ENCODE data around the gene FBXW8. TPM values are rescaled to one million over a fixed set of nuclear protein-coding genes. Genes with fewer than 3 reads are reported as not detected.

FBXW8 gene
- total RNA-seq, 2 experiments from 2014 or later = 6.4 to 6.5 TPM

DNA sequence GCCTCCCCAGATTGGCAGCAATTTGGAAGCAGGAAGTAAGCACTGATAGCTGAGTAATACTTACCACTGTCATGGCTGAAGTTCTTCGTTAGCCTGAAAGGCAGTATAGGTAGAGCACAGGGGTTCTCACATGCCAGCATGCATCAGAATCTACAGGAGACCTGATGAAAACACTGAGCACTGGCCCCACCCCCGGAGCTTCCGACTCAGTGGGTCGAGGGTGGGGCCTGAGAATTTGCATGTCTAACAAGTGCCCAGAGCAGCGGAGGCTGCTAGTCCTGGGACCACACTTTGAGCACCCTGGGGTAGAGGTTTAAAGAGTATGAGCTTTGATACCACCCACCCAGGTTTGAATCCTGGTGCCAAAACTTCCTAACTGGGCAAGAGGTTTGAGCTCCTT, 89.6 kb downstream of the FBXW8 start:
- Mint-ChIP-seq H3K9me3 (no peaks in the 10 kb centered on the region), H3K27ac (no peak overlapping the region), H3K4me3 (no peak overlapping the region), H3K36me3 (ENCODE audit: low read depth) (peaks cover 8% of the 10 kb centered on the region), H3K4me1 (ENCODE audit: low read depth) (peaks cover 2% of the 10 kb centered on the region), H3K27me3 (ENCODE audit: low read depth) (no peaks in the 10 kb centered on the region)
- intact Hi-C loops (cut with micrococcal nuclease) = no loop called here
- CTCF ChIA-PET = interaction anchor here (1.4 kb wide), 1 partner anchor 26 kb away, joined by 5 read pairs; no protein-coding TSS in a partner anchor
- no peak for DNase-seq

DNA sequence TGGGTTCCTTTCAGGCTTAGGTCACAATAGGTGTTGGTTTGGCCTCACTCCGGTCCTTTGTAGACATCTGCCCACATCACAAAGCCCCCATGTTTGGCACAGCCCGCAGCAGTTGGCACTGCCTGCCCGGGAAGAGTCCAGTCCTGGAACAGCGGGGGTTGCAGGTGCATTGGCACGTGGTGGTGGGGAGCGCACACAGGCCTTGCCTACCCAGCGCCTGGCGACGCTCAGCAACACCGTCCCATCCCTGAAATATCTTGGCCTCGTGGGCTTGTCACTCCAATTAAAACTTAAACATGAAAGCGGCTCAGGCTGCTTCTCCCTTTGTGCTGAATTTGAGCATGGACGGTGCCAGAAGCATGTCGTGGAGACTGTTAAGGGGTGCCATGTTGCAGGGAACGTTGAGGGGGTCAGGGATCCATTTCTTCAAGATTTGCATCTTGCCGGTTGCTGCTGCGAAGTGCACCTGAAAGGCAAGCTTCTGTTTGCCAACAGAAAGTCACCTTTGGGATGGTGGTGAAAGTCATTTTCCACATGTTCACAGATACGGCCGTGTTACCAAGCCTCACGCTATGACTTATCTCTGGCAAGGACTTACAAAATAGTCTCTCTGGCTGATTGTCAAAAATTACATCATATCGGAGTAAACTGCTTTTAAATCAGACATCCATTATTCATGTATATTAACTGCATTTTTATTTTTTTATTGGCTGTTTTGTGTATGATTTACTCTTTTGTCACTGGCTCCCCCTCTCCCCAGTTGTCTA, 91.5 kb downstream of the FBXW8 start:
- CTCF ChIA-PET = interaction anchor here (1.2 kb wide), 1 partner anchor 17 kb away, joined by 3 read pairs; no protein-coding TSS in a partner anchor
- Mint-ChIP-seq H3K4me1 (ENCODE audit: low read depth) (no peaks in the 10 kb centered on the region), H3K36me3 (ENCODE audit: low read depth) (peaks cover 20% of the 10 kb centered on the region), H3K9me3 (no peaks in the 10 kb centered on the region), H3K4me3 (no peak overlapping the region), H3K27ac (no peak overlapping the region), H3K27me3 (ENCODE audit: low read depth) (no peaks in the 10 kb centered on the region)
- intact Hi-C loops (cut with micrococcal nuclease) = no loop called here
- no peak for DNase-seq

DNA sequence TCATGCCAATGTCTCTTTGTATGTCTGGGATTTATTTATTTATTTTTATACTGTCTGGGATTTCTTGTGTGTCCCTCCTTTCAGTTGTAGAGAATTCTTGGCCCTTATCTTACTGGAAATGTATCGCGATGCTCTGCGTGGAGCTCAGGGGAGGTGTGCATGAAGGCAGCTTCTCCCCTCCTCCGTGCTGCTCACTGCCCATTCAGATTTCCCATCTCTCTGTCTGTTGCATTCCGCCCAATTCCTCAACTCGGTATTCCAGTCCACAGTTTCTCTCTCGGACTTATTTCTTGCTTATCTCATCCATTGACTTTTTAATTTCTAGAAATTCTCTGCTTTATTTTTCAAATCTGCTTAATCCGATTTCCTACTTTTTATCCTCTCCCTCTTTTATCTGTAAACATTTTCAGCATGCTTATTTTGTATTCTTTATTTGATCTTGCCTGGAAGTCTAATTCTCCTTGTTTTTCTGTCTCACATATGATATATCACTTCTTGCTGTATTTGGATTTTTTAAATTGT, 93.2 kb downstream of the FBXW8 start:
- CTCF ChIA-PET = no interaction called here
- no peak overlapping the region for H3K4me3 Mint-ChIP-seq
- intact Hi-C loops (cut with micrococcal nuclease) = no loop called here
- H3K27ac Mint-ChIP-seq = no peak overlapping the region
- DNase-seq = no peak
- H3K9me3 Mint-ChIP-seq = no peaks in the 10 kb centered on the region
- peaks cover 27% of the 10 kb centered on the region for H3K36me3 Mint-ChIP-seq (ENCODE audit: low read depth)
- no peaks in the 10 kb centered on the region for H3K4me1 Mint-ChIP-seq (ENCODE audit: low read depth)
- no peaks in the 10 kb centered on the region for H3K27me3 Mint-ChIP-seq (ENCODE audit: low read depth)

DNA sequence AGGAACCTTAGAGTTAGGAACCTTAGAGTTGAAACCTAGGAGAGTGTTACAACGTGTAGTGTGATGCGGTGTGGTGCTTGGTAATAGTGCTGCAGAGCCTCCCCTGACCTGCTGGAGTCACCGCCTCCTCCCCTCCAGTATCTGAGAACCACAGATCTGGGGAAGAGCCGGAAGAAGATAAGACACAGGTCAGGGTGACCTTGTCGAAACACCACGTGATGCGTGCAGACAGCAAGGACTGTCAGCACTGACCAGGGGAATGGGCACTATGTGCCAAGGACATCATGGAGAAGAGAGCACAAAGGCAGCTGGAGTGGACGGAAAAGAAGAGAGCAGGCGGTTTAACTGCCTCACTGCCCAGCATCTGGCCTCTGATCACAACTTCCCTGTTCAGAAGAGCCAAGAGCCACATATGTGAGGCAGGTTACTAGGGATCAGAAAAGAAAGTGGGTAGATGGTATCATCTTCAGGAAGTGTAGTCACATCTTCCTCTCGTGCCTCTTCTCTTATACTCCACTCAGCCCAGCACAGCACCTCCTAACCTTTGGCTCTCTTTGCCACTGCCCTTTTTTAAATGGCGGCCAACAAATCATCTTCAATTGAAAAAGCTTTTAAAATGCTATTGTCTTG, 94.8 kb downstream of the FBXW8 start:
- Mint-ChIP-seq H3K4me3 (no peak overlapping the region), H3K27ac (no peak overlapping the region), H3K27me3 (ENCODE audit: low read depth) (no peaks in the 10 kb centered on the region), H3K4me1 (ENCODE audit: low read depth) (no peaks in the 10 kb centered on the region), H3K36me3 (ENCODE audit: low read depth) (peaks cover 38% of the 10 kb centered on the region), H3K9me3 (no peaks in the 10 kb centered on the region)
- DNase-seq = no peak
- CTCF ChIA-PET = no interaction called here
- intact Hi-C loops (cut with micrococcal nuclease) = no loop called here

DNA sequence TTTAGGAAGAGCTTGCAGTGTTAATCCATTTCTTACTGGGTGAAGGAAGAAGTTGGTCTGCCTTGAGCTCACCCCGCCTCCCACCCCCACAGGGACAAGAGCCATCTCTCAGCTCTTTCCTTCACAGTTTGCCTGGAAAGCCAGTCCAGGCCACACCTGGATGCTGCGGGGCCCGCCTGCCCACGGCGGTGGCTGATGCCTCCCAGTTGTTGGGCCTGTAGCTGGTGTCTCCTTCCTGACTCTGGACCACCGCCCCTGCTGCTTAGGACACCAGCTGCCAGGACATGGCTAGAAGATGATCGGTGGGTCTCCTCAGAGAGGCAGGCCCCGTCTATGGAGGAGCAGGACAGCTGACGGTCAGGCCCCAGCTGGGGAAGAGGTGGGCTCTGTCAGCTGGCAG, 95.6 kb downstream of the FBXW8 start:
- DNase-seq = no peak
- CTCF ChIA-PET = no interaction called here
- Mint-ChIP-seq H3K27me3 (ENCODE audit: low read depth) (no peaks in the 10 kb centered on the region), H3K4me1 (ENCODE audit: low read depth) (no peaks in the 10 kb centered on the region), H3K9me3 (no peaks in the 10 kb centered on the region), H3K4me3 (no peak overlapping the region), H3K36me3 (ENCODE audit: low read depth) (peaks cover 43% of the 10 kb centered on the region), H3K27ac (no peak overlapping the region)
- intact Hi-C loops (cut with micrococcal nuclease) = no loop called here

- no peak for DNase-seq
- Mint-ChIP-seq H3K27ac (no peak overlapping the region), H3K9me3 (peaks cover 4% of the 10 kb centered on the region), H3K27me3 (ENCODE audit: low read depth) (no peaks in the 10 kb centered on the region), H3K4me3 (no peak overlapping the region), H3K36me3 (ENCODE audit: low read depth) (peaks cover 54% of the 10 kb centered on the region), H3K4me1 (ENCODE audit: low read depth) (no peaks in the 10 kb centered on the region)
- intact Hi-C loops (cut with micrococcal nuclease) = no loop called here
- CTCF ChIA-PET = no interaction called here
Measured at GRCh38 chr12:117007577-117007976, 96.8 kb downstream of the FBXW8 start.

GRCh38 chr12:117009759-117010158, 99.0 kb downstream of the FBXW8 start:
- Mint-ChIP-seq H3K9me3 (peaks cover 23% of the 10 kb centered on the region), H3K4me3 (no peak overlapping the region), H3K4me1 (ENCODE audit: low read depth) (no peaks in the 10 kb centered on the region), H3K27ac (no peak overlapping the region), H3K36me3 (ENCODE audit: low read depth) (peaks cover 71% of the 10 kb centered on the region), H3K27me3 (ENCODE audit: low read depth) (no peaks in the 10 kb centered on the region)
- no peak for DNase-seq
- intact Hi-C loops (cut with micrococcal nuclease) = no loop called here
- CTCF ChIA-PET = interaction anchor here (1.1 kb wide), 1 partner anchor 19 kb away, joined by 3 read pairs; no protein-coding TSS in a partner anchor

- Mint-ChIP-seq H3K36me3 (ENCODE audit: low read depth) (peaks cover 72% of the 10 kb centered on the region), H3K4me3 (no peak overlapping the region), H3K27me3 (ENCODE audit: low read depth) (no peaks in the 10 kb centered on the region), H3K9me3 (peaks cover 24% of the 10 kb centered on the region), H3K27ac (no peak overlapping the region), H3K4me1 (ENCODE audit: low read depth) (no peaks in the 10 kb centered on the region)
- intact Hi-C loops (cut with micrococcal nuclease) = no loop called here
- no peak for DNase-seq
- CTCF ChIA-PET = no interaction called here
Measured at GRCh38 chr12:117010693-117011451, 100.1 kb downstream of the FBXW8 start.

GRCh38 chr12:117011988-117012805, 101.4 kb downstream of the FBXW8 start:
- intact Hi-C loops (cut with micrococcal nuclease) = no loop called here
- Mint-ChIP-seq H3K27ac (no peak overlapping the region), H3K36me3 (ENCODE audit: low read depth) (peaks cover 69% of the 10 kb centered on the region), H3K4me1 (ENCODE audit: low read depth) (no peaks in the 10 kb centered on the region), H3K27me3 (ENCODE audit: low read depth) (no peaks in the 10 kb centered on the region), H3K9me3 (peaks cover 24% of the 10 kb centered on the region), H3K4me3 (no peak overlapping the region)
- no peak for DNase-seq
- CTCF ChIA-PET = interaction anchor here (1.6 kb wide), 1 partner anchor 21 kb away, joined by 4 read pairs; no protein-coding TSS in a partner anchor

GRCh38 chr12:117013726-117014125, 103.0 kb downstream of the FBXW8 start:
- Mint-ChIP-seq H3K9me3 (peaks cover 24% of the 10 kb centered on the region), H3K36me3 (ENCODE audit: low read depth) (peaks cover 61% of the 10 kb centered on the region), H3K4me3 (no peak overlapping the region), H3K27ac (no peak overlapping the region), H3K4me1 (ENCODE audit: low read depth) (no peaks in the 10 kb centered on the region), H3K27me3 (ENCODE audit: low read depth) (no peaks in the 10 kb centered on the region)
- CTCF ChIA-PET = no interaction called here
- intact Hi-C loops (cut with micrococcal nuclease) = no loop called here
- DNase-seq = no peak

DNA sequence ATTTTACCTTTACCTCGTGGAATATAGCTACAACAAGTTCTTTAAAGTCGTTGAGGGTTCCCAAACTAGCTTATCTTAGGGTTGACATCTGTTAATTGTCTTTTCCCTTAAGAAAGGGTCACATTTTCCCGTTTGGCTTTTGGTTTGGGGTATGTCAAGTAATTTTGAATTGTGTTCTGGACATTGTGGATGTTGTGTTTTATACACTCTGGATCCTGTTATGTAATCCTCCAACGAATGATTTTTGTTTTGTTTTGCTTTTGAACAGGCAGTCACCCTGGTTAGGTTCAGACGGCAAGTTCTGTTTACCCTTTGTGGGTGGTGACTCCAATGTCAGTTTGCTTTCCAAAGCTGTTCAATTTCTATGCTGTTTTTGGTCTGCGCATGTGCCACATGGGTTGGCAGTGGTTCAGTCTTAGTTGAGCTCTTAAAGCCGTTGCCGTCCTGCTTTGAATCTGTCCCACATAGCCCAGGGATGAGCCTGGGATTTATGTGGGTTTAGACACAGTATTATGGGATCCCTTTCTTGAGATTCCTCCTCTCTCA, 103.7 kb downstream of the FBXW8 start:
- CTCF ChIA-PET = interaction anchor here (1.3 kb wide), 1 partner anchor 11 kb away, joined by 4 read pairs; no protein-coding TSS in a partner anchor
- H3K27me3 Mint-ChIP-seq (ENCODE audit: low read depth) = no peaks in the 10 kb centered on the region
- intact Hi-C loops (cut with micrococcal nuclease) = no loop called here
- H3K9me3 Mint-ChIP-seq = peaks cover 24% of the 10 kb centered on the region
- H3K36me3 Mint-ChIP-seq (ENCODE audit: low read depth) = peaks cover 62% of the 10 kb centered on the region
- no peak overlapping the region for H3K27ac Mint-ChIP-seq
- DNase-seq = no peak
- H3K4me1 Mint-ChIP-seq (ENCODE audit: low read depth) = no peaks in the 10 kb centered on the region
- no peak overlapping the region for H3K4me3 Mint-ChIP-seq

All from activated naive CD4-positive, alpha-beta T cell treated with anti-CD3 and anti-CD28 coated beads for 36 hours (primary cell).